ENCODE data around the gene LCE2C.

LCE2C gene

GRCh38 chr1:152707860-152708259, 32.8 kb downstream of the LCE2C start, which contains the start of gene LCE4A:
Gene LCE4A (plus strand): TSS chr1:152708160. CDS start chr1:152709076, 916 bp downstream.
- no peaks in the 10 kb centered on the region for H3K4me1 ChIP-seq (ENCODE audit: control insufficient read depth, insufficient read depth, low read length)

GRCh38 chr1:152718238-152718637, 43.2 kb downstream of the LCE2C start:
- peaks cover 15% of the 10 kb centered on the region for H3K9me3 ChIP-seq (ENCODE audit: control insufficient read depth, low read length)
- no peaks in the 10 kb centered on the region for H3K36me3 ChIP-seq (ENCODE audit: control insufficient read depth, insufficient read depth, low read length)
- no peaks in the 10 kb centered on the region for H3K27me3 ChIP-seq (ENCODE audit: control insufficient read depth, insufficient read depth, low read length, poor library complexity, severe bottlenecking)
- H3K4me1 ChIP-seq (ENCODE audit: control insufficient read depth, insufficient read depth, low read length), result no peaks in the 10 kb centered on the region
- no peak overlapping the region for H3K4me3 ChIP-seq (ENCODE audit: insufficient read depth, low read depth, low read length)
- H3K27ac ChIP-seq (ENCODE audit: insufficient read depth, low read depth, low read length, poor library complexity, severe bottlenecking), result no peak overlapping the region

More at GRCh38 chr1:152707860-152708259, 32.8 kb downstream of the LCE2C start, which contains the start of gene LCE4A:
- Histone ChIP-seq H3K4me3 (ENCODE audit: insufficient read depth, low read depth, low read length) (no peak within 1 kb of the TSS), H3K9me3 (ENCODE audit: control insufficient read depth, low read length) (peaks cover 21% of the 10 kb centered on the region), H3K36me3 (ENCODE audit: control insufficient read depth, insufficient read depth, low read length) (no peaks in the 10 kb centered on the region), H3K27ac (ENCODE audit: insufficient read depth, low read depth, low read length, poor library complexity, severe bottlenecking) (no peak within 1 kb of the TSS), H3K27me3 (ENCODE audit: control insufficient read depth, insufficient read depth, low read length, poor library complexity, severe bottlenecking) (no peaks in the 10 kb centered on the region)
- WGBS, 2 experiments, result 61 to 65% methylated on average over 2 of the region's 2 CpGs

- Histone ChIP-seq H3K36me3 (ENCODE audit: control insufficient read depth, insufficient read depth, low read length) (no peaks in the 10 kb centered on the region), H3K4me1 (ENCODE audit: control insufficient read depth, insufficient read depth, low read length) (no peaks in the 10 kb centered on the region), H3K27me3 (ENCODE audit: control insufficient read depth, insufficient read depth, low read length, poor library complexity, severe bottlenecking) (no peaks in the 10 kb centered on the region), H3K4me3 (ENCODE audit: insufficient read depth, low read depth, low read length) (no peak overlapping the region), H3K9me3 (ENCODE audit: control insufficient read depth, low read length) (peaks cover 11% of the 10 kb centered on the region), H3K27ac (ENCODE audit: insufficient read depth, low read depth, low read length, poor library complexity, severe bottlenecking) (no peak overlapping the region)
Measured at GRCh38 chr1:152725261-152725660, 50.2 kb downstream of the LCE2C start.
